ENCODE data around the gene SMIM32.

The SMIM32 gene

DNA sequence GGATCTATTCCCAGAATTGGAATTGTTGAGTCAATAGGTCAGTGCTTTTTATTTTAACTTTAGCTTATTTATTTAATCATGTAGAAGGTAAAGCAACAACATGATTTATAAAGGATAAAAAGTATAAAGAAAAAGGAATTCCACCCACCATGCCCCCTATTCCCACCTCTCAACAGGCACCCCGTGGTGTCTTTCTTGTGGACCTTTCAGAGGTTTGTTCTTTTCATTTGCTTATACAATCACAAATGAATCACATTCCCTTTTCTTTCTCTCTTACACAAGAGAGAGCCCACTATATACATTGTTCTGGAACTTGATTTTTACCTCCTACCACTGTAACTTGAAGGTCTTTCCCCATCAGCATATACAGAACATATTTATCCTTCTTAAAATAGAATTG lies 37.2 kb upstream of the SMIM32 start:
- no peak overlapping the region for H3K27ac ChIP-seq

DNA sequence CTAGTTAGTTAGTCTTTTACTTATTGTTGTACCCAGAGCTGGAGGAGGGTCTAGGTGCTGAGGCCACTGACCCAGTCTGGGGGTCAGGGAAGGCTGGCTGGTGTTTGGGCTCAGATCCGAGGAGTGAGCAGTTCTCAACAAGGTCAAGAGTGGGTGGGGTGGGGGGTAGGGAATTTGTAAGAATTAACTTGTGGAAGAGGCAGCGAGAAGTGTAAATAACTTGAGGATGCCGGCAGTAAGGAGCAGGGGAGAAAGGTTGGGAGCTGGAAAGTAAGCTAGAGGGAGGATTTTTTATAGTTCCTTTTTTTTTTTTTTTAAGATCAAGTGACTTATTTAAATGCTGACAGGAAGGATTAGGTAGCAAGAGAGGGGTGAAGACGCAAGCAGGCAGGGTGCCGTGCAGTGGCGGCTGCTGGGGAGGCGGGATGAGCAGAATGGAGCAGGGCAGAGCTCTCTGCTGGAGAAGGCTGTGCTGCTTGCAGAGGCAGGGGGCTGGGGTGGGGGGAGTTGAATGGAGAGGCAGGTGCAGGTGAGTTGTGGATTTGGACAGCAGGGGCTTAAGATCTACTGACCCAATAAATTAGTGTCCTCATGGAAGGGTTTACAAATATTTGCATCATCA lies 35.3 kb upstream of the SMIM32 start:
- H3K27ac ChIP-seq, result no peak overlapping the region
- TF ChIP-seq, protein P1, sequence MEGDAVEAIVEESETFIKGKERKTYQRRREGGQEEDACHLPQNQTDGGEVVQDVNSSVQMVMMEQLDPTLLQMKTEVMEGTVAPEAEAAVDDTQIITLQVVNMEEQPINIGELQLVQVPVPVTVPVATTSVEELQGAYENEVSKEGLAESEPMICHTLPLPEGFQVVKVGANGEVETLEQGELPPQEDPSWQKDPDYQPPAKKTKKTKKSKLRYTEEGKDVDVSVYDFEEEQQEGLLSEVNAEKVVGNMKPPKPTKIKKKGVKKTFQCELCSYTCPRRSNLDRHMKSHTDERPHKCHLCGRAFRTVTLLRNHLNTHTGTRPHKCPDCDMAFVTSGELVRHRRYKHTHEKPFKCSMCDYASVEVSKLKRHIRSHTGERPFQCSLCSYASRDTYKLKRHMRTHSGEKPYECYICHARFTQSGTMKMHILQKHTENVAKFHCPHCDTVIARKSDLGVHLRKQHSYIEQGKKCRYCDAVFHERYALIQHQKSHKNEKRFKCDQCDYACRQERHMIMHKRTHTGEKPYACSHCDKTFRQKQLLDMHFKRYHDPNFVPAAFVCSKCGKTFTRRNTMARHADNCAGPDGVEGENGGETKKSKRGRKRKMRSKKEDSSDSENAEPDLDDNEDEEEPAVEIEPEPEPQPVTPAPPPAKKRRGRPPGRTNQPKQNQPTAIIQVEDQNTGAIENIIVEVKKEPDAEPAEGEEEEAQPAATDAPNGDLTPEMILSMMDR (IDR thresholded peaks at IDR 0.05), result no peak
- no peak for TF ChIP-seq ZFX (IDR thresholded peaks at IDR 0.05; ENCODE audit: borderline replicate concordance)

More for the DNA sequence above, 37.2 kb upstream of the SMIM32 start:
- TF ChIP-seq, protein P1 (IDR thresholded peaks at IDR 0.05), result no peak
- TF ChIP-seq ZFX (IDR thresholded peaks at IDR 0.05; ENCODE audit: borderline replicate concordance), result no peak

DNA sequence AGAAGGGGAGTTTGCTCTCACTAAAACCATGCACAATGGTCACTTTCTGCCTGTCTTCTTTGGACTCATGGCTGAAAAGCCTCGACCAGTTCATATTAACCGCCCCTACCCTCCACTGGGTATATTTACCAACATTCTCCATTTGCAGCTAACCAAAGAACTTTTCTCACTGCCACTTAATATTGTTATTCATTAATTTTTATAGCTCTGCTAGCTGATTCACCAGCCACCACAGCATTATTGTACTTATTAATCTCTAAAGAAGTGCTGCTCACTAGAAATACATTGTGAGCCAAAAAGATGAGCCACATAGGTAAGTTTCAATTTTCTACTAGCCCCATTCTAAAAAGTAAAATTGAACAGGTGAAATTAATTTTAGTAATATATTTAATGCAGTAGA lies 33.4 kb upstream of the SMIM32 start:
- TF ChIP-seq, protein P1 (IDR thresholded peaks at IDR 0.05), result no peak
- TF ChIP-seq ZFX (IDR thresholded peaks at IDR 0.05; ENCODE audit: borderline replicate concordance), result no peak
- H3K27ac ChIP-seq, result no peak overlapping the region

DNA sequence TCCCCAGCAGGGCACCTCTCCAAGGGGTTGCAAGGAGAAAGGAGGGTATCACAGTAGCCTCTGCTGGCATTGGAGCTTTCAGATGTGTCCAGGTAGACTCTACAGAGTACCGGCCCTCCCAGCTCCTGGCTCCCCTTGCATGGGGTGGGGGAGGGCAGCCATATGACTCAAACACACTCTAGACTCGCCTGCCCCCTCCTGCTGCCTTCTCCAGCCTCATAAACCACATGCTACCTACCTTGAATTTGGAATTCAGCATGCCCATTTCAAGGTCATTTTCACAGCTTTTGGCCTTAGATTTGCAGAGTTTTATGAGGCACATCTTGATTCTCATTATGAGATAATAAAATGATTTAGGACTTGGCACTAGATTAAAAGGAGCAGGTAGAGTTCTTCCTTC lies 32.8 kb upstream of the SMIM32 start:
- H3K27ac ChIP-seq, result no peak overlapping the region
- no peak for TF ChIP-seq ZFX (IDR thresholded peaks at IDR 0.05; ENCODE audit: borderline replicate concordance)
- TF ChIP-seq, protein P1 (IDR thresholded peaks at IDR 0.05), result no peak

DNA sequence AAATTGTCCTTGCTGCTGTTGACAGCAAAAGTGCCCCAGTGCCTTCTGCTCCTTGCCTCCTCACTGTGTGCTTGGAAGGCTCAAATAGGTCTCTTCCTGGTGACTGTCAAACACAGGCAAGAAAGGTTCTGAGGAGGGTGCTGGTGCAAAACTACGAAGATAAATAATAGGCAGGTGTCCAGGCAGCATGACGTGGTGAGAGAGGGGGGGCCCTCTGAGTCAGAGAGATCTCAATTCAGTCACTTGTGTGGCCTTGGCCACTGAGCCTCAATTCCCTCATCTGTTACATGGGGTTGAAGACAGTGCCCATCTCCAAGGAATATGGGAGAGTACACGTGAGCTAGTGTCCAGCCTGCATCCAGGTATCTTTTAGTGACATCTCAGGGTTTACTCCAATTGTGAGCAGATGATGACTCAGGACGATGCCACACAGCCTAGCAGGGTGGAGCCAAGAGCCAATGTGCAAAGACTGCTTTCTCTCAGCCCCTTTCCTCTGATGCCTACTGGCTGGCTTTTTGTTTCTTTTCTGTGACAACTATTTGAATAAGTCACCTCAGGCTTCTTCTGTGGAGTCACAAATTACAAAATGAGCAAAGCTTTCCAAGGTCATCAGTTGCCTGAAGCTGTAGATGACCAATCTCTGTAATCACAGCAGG lies 29.7 kb upstream of the SMIM32 start:
- H3K27ac ChIP-seq, result no peak overlapping the region
- TF ChIP-seq, protein P1 (IDR thresholded peaks at IDR 0.05), result no peak
- no peak for TF ChIP-seq ZFX (IDR thresholded peaks at IDR 0.05; ENCODE audit: borderline replicate concordance)

DNA sequence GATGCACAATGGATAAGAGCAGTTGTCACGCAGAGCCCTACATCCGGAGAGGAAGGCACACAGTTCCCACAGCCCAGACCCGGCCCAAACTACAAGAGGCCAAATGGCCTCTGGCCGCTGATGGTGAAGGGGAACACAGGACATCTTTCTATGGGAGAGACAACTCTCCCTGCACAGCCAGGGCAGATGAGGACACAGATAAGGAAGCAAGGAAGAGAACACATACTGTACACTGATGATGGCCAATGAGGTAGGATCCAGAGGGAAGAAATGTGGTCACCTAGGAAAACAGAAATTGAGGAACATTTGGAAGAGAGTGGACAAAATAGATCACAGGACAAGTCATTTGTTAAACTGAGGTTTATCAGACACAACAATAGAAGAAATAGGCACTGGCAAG lies 28.4 kb upstream of the SMIM32 start:
- no peak overlapping the region for H3K27ac ChIP-seq
- TF ChIP-seq, protein P1 (IDR thresholded peaks at IDR 0.05), result no peak
- TF ChIP-seq ZFX (IDR thresholded peaks at IDR 0.05; ENCODE audit: borderline replicate concordance), result no peak

DNA sequence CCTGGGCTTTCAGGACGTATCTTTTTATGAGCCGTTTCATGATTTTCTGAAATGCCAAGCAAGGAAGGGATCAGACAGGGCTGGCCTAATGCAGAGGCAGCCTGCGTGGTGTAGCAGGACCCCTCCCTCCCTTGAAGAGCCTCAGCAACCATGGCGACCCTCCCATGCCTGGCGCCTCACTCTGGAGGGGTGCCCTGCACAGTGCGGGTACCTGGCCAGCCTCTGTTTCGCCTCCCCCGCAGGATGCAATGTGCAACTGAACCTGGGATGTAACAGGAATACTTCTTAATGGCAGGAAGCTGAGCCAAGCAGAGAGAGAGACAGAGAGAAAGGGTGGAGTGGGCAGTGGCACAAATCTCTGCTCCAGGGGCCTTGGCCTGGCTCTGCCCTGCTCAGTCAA lies 23.3 kb upstream of the SMIM32 start:
- no peak for TF ChIP-seq ZFX (IDR thresholded peaks at IDR 0.05; ENCODE audit: borderline replicate concordance)
- TF ChIP-seq, protein P1 (IDR thresholded peaks at IDR 0.05), result no peak
- H3K27ac ChIP-seq, result no peak overlapping the region

All from 22Rv1 (cell line).